GM06990 (cell line): ENCODE measurements around the gene SRPX.

ENCODE experiments used
- DNase-seq: peaks from one replicate; pipeline ENCODE4 v3.0.0-alpha.2; 2011; ENCODE audit not compliant: insufficient read length; ENCODE audit errors: extremely low read depth
- H3K27me3 ChIP-seq: replicated peaks from 2 replicates; pipeline ENCODE4 v1.6.0; 2011; ENCODE audit warnings: low read length; ENCODE audit not compliant: control insufficient read depth, insufficient read depth
- H3K36me3 ChIP-seq: 2 replicates; pipeline ENCODE4 v1.5.1; 2011; ENCODE audit warnings: low read length; ENCODE audit not compliant: control insufficient read depth, insufficient read depth
- H3K4me3 ChIP-seq: replicated peaks from 2 replicates; pipeline ENCODE4 v1.5.1; 2011; ENCODE audit warnings: low read depth, mild to moderate bottlenecking, control low read depth, low read length
- CTCF ChIP-seq: IDR thresholded peaks from 2 replicates; pipeline ENCODE4 v1.5.1; 2011; ENCODE audit warnings: low read length, control low read depth, mild to moderate bottlenecking, inconsistent platforms; ENCODE audit not compliant: insufficient read depth, poor library complexity, severe bottlenecking

The SRPX gene

GRCh38 chrX:38232079-38232686 lies 11.5 kb upstream of the SRPX start:
- Histone ChIP-seq H3K36me3 (no peaks in the 10 kb centered on the region), H3K27me3 (no peaks in the 10 kb centered on the region), H3K4me3 (no peak overlapping the region)
- DNase-seq, result no peak
- TF ChIP-seq CTCF, result no peak

GRCh38 chrX:38225093-38225492 lies 4.4 kb upstream of the SRPX start:
- Histone ChIP-seq H3K27me3 (no peaks in the 10 kb centered on the region), H3K36me3 (no peaks in the 10 kb centered on the region), H3K4me3 (no peak overlapping the region)
- no peak for DNase-seq
- TF ChIP-seq CTCF, result no peak

- H3K36me3 ChIP-seq, result no peaks in the 10 kb centered on the region
- no peak overlapping the region for H3K4me3 ChIP-seq
- TF ChIP-seq CTCF, result no peak
- DNase-seq, result no peak
- no peaks in the 10 kb centered on the region for H3K27me3 ChIP-seq
These were observed 3.5 kb upstream of the SRPX start for GRCh38 chrX:38224160-38224559.

- H3K4me3 ChIP-seq, result no peak overlapping the region
- TF ChIP-seq CTCF, result no peak
- H3K36me3 ChIP-seq, result no peaks in the 10 kb centered on the region
- H3K27me3 ChIP-seq, result no peaks in the 10 kb centered on the region
- no peak for DNase-seq
These were observed 789 bp upstream of the SRPX start for GRCh38 chrX:38221391-38221929.

GRCh38 chrX:38220024-38220414 lies 652 bp downstream of the SRPX start:
- peak; percentile 10 for DNase-seq
- peak overlapping the region; percentile 39 for H3K4me3 ChIP-seq
- TF ChIP-seq CTCF, result peak; percentile 42
- H3K36me3 ChIP-seq, result no peaks in the 10 kb centered on the region
- no peaks in the 10 kb centered on the region for H3K27me3 ChIP-seq

GRCh38 chrX:38216642-38217041 lies 4.0 kb downstream of the SRPX start:
- no peaks in the 10 kb centered on the region for H3K27me3 ChIP-seq
- no peak for TF ChIP-seq CTCF
- no peak overlapping the region for H3K4me3 ChIP-seq
- no peak for DNase-seq
- no peaks in the 10 kb centered on the region for H3K36me3 ChIP-seq
